Adipose tissue (tissue), 3 donors: Measurements from ENCODE around the gene TNS3. TPM values are rescaled to one million over a fixed set of nuclear protein-coding genes. Genes with fewer than 3 reads are reported as not detected.
"Not testable (repeated sequence)": the region's sequence is repeated elsewhere in the genome, so short reads cannot be mapped to it uniquely, and the experiment has no call there.

ENCODE experiments used
- H3K27ac ChIP-seq: one replicate; pipeline ENCODE4 v1.5.1; 2013; ENCODE audit warnings: low read depth, low read length
- WGBS, 3 donors: extraction: QIAGEN DNeasy Blood & Tissue Kit; methylation state at CpG; one replicate each; pipeline ENCODE4 v1.1.7; 2013; 5-methylcytosine and 5-hydroxymethylcytosine counted together
- polyA plus RNA-seq, 3 donors: library from polyadenylated mRNA; stranded (reverse); fragments of 200-250 nt; gene quantifications; one replicate each; pipeline ENCODE4 v1.2.3, GENCODE V29; 2013
- donor health status: healthy with polysubstance abuse.
- donor health status: Bipolar disorder and iron deficiency.
- donor health status: healthy.

The TNS3 gene
- polyA plus RNA-seq, 3 donors = 23.2 to 45.4 (median 27.0) TPM

DNA sequence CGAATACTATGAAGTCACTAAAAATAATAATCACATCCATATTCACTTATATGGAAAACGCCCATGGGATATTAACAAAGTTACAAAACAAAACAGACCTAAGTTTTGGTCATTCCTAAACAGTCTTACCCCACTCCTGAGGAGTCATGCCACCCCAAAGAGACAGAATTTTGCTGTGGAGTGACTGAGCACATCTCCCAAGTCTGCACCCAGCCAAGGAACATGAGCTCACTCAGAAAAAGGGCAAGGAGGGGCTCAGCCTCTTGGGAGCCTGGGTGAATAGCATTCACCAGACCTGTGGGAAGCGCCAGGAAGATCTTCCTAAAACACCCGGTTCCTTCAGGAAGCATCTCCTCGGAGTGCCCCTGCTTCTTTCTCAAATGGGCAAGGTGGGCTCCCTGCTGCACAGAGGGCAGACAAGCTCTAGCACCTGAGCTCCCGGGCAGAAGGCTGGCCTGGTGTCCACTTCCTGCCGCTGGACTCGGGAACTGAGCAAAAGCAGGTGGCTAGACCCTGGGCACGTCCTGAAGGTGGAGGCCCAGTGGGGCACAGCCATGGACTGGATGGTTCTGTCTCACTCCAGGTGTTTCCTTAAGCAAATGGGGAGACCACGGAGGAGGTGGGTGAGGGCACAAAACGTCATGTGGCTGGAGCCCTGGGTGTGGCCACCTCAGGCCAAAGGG, 31.0 kb downstream of the TNS3 start:
- no peak overlapping the region for H3K27ac ChIP-seq
- 65 to 82% (median 66%) methylated on average over 11 of the region's 11 CpGs for WGBS, 3 donors

DNA sequence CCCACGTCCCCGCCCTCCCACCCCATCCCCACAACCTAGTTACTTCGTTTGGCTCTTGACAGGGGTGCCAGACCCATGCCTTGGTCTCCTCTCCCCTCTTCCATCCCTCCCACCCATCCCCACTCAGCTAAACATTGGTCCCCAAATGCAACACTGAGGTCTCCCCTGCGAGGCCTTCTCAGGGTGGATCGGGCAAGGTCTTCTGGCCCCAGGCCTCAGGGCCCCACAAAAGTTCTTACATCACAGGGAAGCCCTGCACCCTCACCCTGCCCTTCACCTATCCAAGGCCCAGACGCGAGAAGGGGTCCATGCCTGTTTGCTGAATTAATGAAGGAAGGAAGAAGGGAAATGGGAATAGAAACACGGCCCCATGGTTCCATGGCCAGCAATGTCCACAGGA, 32.0 kb downstream of the TNS3 start:
- whole genome bisulfite sequencing, 3 donors = 88 to 97% (median 93%) methylated on average over 8 of the region's 8 CpGs
- H3K27ac ChIP-seq = no peak overlapping the region

DNA sequence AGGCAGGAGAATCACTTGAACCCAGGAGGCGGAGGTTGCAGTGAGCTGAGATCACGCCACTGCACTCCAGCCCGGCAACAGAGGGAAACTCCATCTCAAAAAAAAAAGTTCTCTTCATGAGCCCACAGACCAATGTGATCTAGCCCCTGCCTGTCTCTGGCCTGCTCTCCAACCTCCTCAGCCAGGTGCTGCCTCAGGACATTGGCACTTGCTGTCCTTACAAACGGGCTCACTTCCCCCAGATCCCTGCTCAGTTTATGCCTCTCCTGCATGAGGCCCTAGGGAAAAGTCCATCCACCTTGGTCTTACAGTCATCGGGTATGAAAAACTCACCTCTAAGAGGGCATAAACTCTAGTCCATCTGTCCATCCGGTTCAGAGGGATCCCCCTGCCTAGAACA, 32.5 kb downstream of the TNS3 start:
- no peak overlapping the region for H3K27ac ChIP-seq
- 93 to 97% (median 96%) methylated on average over 6 of the region's 6 CpGs for WGBS, 3 donors

DNA sequence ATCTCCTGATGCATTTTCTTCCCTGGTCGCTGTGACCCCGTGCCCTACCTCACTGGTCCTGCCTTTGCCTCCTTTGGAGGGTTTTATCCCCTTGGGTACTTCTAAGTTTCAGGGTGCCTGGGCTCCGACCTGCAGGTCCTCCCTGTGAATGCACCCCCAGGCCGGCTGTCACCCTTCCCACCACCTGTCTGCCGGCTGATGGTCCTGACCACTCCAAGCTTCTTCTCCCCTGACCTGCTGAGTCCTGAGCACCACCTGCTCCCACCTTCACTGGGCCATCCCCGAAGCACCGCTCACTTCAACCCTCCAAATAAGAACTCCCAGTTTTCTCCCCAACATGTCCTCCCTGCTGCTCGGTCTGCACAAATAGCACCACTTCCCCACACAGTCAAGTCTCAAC, 33.4 kb downstream of the TNS3 start:
- no peak overlapping the region for H3K27ac ChIP-seq
- 91 to 97% (median 96%) methylated on average over 8 of the region's 8 CpGs for WGBS, 3 donors

DNA sequence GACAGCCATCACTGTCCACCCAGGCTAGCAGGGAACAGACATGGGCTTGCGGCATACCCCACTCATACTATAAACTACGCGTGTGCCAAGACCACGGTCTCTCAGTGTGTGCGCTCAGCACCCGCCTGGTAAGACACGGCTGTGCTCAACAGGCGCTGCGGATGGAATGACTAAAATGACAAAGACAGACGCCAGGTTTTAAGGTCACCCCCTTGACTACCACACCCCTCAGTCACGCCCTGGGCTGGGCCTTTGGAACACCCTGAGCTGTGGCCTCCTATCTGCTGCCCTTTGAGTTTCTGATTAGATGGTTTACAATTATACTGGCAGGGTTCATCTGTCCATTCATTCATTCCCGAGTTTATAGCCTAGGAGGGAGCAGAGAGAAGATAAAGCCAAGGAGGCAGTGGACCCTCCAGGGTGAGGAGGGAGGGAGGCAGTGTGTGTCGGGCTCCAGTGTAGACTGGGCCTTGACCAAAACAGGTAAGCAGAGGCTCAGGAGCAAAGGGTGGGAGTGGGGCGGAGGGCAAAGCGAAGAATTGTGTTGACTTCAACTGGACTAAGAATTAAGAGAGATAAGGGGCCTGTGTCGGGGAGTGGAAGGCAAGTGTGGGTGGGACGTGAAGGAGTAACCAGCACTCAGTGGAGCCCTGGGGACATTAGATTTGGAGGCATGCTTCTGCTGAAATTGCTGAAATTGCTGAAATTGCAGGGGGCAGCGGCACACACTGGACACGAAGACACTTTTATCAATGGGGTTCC, 35.0 kb downstream of the TNS3 start:
- H3K27ac ChIP-seq = no peak overlapping the region
- WGBS, 3 donors = 84 to 92% (median 90%) methylated on average over 19 of the region's 19 CpGs

DNA sequence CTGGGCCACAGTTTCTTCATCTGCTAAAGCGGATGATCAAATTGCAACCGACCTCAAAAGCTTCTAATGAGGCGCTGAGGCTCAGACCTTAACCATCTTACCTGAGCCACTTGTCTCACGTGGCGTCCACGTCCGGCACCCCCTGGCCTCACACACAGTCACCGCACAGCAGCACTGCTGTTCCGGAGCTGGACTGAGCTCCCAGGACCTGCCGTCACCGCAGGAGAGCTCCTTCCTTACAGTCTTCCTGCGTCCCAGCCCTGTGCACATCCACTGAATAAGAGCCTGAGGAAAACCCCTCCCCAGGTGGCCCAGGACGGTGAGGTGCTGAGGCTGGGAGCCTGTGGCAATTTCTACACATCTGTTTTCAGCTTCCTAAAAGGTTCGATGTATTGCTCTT, 35.7 kb downstream of the TNS3 start:
- WGBS, 3 donors = 93% methylated on average over 14 of the region's 14 CpGs
- no peak overlapping the region for H3K27ac ChIP-seq

DNA sequence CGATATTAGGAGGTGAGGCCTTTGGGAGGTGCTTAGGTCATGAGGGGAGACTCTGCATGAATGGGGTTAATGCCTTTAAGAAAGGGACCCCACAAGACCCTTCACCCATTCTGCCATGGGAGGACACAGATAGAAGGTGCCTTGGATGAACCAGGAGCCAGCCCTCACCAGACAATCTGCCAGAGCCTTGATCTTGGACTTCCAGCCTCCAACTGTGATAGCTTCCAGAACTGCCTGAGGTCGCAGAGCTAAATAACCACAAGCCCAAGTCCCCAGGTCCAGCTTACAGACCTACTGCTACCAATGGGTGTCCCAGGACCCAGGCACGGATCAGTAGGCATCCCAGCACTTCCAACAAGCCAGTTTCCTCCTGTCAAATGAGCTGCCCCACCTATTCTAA, 37.5 kb downstream of the TNS3 start:
- H3K27ac ChIP-seq = no peak overlapping the region
- WGBS, 3 donors = 81 to 92% (median 88%) methylated on average over 3 of the region's 3 CpGs

DNA sequence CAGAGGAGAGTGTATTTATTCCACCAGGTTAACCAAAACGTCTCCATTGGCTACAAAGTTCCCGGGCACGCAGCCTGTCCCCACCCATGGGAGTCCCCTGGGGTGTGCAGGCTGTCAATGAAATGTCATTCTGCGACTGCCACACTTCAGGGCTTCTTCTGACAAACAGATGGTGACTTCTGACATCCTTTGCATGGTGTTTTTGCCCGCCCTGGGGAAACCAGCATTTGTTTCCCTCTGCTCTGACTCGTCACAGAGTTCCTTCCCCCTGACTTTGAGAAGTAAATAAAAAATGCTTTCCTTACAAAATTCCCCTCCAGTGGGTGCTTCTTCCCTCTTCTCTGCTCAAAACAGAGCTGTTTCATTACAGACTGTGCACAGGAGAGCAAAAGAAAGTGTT, 38.2 kb downstream of the TNS3 start:
- no peak overlapping the region for H3K27ac ChIP-seq
- 57 to 81% (median 63%) methylated on average over 6 of the region's 6 CpGs for WGBS, 3 donors

DNA sequence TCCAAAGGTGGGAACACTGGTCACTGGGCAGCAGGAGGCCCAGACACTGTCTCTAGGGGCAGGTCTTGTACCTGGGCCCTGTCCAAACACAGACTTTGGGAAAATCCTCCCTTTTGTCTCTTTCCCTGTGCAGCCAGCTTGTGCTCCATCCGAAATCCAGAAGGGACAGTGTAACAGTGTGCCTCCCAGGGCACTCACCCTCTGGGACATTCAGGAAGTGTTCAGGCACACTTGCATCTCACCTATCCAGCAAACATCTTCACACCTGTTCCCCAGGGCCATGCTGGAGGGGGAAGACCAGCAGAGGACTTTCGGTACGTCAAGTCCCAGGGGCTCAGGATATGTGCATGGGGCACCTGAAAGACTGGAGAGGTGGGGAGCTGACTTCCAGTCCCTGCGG, 38.9 kb downstream of the TNS3 start:
- WGBS, 3 donors = 94 to 98% (median 94%) methylated on average over 4 of the region's 4 CpGs
- H3K27ac ChIP-seq = no peak overlapping the region

DNA sequence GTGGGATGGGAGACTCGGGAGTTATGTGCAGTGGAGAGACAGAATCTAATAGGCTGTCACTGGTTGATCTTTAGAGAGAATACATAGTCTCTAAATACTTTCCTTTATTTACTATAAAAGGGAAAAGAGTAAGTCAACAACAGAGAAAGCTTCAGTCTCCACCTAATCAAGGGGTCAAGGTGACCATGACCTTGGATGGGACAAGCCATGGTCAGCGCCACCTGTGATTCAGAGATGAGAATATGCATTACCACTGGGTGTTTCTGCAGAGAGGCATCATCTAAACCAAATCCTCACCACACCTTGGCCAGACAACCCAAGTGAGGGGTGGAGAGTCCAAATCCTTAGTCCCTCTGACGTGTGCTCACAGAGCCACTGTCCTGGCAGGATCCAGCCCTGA, 39.9 kb downstream of the TNS3 start:
- no peak overlapping the region for H3K27ac ChIP-seq
- 89 to 94% (median 90%) methylated on average over 3 of the region's 3 CpGs for WGBS, 3 donors

DNA sequence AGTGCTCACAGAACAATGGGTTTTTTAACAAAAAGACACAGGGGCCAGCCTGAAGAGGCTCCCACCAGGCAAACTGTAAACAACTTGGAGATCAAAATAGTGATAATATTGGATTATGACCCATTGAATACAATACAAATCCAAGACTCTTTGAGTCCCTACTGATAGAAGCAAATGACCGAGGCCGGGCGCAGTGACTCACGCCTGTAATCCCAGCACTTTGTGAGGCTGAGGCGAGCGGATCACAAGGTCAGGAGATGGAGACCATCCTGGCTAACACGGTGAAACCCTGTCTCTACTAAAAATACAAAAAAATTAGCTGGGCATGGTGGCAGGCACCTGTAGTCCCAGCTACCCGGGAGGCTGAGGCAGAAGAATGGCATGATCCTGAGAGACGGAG, 40.4 kb downstream of the TNS3 start:
- WGBS, 3 donors = 95 to 98% (median 95%) methylated on average over 9 of the region's 9 CpGs
- not testable (repeated sequence) for H3K27ac ChIP-seq

DNA sequence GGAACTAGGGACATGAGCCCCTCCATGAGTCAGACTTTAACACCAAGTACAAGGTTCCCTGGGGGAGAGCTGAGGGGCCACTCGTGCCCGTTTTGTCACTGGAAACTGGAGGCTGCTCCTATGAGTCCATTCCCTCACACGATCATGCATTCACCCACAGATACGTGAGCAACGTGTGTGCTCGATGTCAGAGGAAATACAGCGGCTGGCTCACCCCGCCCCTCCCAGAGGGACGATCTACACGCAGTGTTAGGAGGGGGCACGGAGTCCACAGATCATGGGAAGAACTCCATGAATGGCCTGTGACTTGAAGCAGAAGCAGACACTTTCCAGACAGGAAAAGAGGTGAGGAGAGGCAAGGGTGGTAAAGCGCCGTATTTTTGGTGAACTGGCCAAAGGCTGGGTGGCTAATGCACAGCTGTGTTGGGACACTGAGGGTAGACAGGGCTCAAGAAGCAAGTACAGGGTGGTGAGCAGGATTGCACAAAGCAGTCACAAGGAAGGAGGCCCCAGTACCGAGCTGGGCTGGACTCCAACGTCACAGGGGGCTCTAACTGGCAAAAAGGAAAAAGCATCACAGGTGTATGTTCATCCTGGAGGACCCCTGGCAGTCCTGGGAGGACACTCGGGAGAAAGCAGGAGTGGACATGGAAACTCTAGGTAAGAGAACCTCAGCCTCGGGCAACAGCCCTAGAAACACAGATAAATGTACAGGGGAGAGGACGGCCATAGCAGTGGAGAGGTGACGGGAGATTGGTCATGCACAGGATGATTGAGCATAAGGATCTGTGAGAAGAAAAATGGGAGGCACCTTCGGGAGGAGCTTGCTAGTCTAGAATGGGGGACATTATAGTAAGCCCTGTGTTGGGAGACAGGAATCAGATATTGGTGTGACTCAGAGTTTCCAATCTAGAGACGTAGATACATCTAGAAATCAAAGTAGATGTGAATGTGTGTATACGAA, 41.2 kb downstream of the TNS3 start:
- no peak overlapping the region for H3K27ac ChIP-seq
- WGBS, 3 donors = 75 to 82% (median 78%) methylated on average over 22 of the region's 22 CpGs

DNA sequence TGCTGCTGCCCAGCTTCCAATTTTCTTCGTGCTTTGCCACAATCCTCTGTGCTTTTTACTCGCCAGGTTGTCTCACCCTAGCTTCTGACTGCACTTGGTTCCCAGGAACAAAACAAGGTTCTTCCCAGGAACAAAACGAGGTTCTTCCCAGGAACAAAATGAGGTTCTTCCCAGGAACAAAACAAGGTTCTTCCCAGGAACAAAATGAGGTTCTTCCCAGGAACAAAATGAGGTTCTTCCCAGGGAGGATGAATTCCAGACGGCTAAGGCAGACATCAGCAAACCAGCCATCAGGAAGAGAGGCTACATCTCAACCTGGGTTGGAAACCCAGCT, 41.9 kb downstream of the TNS3 start:
- no peak overlapping the region for H3K27ac ChIP-seq
- WGBS, 3 donors = 84 to 92% (median 89%) methylated on average over 4 of the region's 4 CpGs

DNA sequence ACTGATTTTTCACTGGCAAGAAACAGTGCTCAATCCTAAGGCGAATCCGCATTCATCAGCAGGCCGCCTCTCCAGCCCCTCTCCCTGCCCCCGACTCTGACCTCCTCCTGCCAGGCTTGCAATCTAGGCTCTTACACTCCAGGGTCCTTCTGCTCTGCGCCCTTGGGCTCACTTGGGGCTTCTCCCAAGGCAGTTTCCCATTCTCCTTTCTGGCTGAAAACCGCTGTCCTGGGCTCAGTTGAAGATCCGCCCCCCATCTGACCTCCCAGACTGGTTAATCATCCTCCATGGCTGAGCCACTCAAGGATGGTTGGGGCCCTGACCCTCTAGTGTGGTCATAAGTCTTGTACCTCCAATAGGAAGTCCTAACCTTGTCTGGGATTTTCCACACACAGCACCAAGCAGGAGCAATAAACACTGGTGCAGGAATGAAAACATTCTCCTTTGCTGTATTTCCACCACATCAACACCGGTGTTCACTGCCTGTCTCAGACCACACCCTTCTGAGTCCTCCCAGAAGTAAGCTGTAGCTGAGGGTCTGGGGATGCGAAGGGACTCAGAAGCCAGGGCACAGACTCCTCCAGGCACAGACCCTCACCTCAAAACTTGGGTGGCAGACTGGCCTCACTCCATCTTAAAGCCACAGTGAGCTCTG, 42.4 kb downstream of the TNS3 start:
- H3K27ac ChIP-seq = no peak overlapping the region
- WGBS, 3 donors = 91 to 94% (median 93%) methylated on average over 9 of the region's 9 CpGs

DNA sequence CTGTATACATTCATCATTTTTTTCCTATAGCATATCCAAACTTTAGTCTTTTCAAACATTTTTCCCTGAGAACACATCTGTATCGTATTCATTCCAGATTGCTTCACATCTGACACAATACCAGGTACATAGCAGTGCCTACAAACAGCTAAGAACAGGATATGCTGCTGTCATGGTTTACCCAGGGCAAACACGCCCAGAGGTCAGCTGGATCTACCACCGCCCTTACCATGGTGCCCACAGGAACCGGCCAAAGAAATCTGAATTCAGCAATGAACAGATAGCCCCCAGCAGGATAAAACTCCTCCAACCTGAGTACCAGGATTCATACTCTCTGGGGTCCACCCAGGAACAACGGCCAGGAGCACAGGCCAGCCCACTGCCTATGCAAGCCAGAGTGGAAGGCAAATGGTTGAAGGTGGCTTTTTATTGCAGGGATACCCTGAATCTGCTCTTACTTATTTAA, 43.0 kb downstream of the TNS3 start:
- no peak overlapping the region for H3K27ac ChIP-seq
- WGBS, 3 donors = 67 to 85% (median 84%) methylated on average over 5 of the region's 5 CpGs

DNA sequence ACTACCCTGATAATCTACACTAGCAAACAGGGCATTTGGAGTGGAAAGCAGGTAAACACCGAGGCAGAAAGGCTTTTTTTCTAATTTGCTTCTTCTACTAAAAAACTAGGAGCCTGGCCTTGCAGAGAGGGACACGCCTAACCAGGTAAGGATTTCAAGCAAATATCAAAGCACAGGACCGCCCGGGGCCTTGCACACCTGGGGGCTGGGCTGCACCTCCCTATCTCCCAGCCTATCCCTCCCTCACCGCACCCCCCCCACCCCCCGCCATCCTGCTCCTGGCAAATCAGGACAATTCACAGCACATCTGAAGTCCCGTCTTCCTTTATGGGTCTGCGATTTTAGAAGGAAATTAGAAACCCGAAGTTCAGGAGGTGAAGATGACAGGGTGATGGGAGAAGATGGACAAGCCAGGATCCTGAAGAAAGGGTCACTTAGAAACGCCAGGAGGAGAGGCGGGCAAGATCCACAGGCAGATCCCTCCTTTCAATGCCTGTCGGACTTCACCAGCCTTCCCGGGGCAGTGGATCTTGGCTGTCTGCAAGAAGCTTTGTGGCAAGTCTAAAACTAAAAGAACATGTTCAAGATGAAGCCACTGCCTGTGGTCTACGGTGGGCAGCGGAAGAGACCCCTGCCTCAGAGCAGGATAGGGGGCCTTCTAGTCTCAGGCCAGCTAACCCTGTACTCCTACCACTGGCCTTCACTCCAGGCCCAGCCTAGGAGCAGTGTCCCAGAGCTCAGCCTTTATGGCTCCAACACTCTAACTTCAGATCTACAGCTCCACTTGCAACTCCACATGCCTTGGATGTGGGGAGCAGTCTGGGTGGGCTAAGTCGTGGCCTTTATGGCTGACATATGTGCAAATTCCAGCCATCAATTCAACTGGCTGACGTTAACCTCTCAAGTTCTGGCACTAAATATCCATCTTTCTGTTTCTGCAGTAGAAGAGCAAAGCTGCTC, 43.9 kb downstream of the TNS3 start:
- 58 to 82% (median 77%) methylated on average over 17 of the region's 17 CpGs for WGBS, 3 donors
- no peak overlapping the region for H3K27ac ChIP-seq
